ENCODE measurements around the gene TBC1D8. TPM values are rescaled to one million over a fixed set of nuclear protein-coding genes. Genes with fewer than 3 reads are reported as not detected.

The TBC1D8 gene
- total and polyA plus RNA-seq, 2 of the 13 experiments (the other 11 are each of a cell fraction or from before 2014, with no cell fraction given): 45.1 to 95.4 TPM

DNA sequence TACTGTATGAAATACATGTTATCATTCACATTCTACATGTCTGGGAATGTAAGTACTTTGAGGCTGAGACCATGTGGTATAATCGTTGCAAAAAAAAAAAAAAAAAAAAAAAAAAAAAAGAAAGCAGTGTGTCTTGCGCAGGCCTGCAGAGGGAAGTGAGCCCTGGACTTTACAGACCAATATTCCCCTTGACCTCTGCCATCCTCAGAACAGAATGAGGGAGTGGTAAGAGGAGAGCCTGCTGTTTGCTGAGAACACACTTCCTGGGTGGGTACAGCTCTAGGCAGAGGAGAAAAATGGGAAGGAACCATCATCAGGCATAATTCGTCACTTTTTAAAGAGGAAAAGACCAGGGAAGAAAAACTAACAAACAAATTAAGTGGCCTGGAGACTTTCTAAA lies 28.8 kb upstream of the TBC1D8 start:
- Histone ChIP-seq H3K79me2 (ENCODE audit: insufficient read depth, low read length) (no peaks in the 10 kb centered on the region), H4K20me1 (ENCODE audit: insufficient read depth, low read length) (no peaks in the 10 kb centered on the region), H3K9me3 (ENCODE audit: low read length) (no peaks in the 10 kb centered on the region), H3K9ac (ENCODE audit: insufficient read depth, low read depth, low read length) (no peak overlapping the region), H3K4me3 (replicated peaks in 1 of 3; ENCODE audit: insufficient read depth in 1 of 3, low read depth in 2 of 3, low read length in 3 of 3) (no peak overlapping the region), H3K27me3 (ENCODE audit: control insufficient read depth in 1 of 2, insufficient read depth in 2 of 2, low read length in 2 of 2) (no peaks in the 10 kb centered on the region), H2AFZ (ENCODE audit: low read length) (no peak overlapping the region), H3K4me2 (ENCODE audit: low read depth, low read length) (no peak overlapping the region), H3K27ac (ENCODE audit: extremely low read length, insufficient read depth, low read length) (no peak overlapping the region), H3K36me3 (replicated peaks in 1 of 2; ENCODE audit: control insufficient read depth in 1 of 2, insufficient read depth in 2 of 2, low read length in 2 of 2) (no peaks in the 10 kb centered on the region), H3K4me1 (ENCODE audit: insufficient read depth, low read length) (peaks cover 31% of the 10 kb centered on the region)
- CTCF ChIA-PET (ENCODE audit: low intra/inter-chr PET ratio, low total read pairs): no interaction called here
- FAIRE-seq (no peak), ATAC-seq (peak; percentile 37), DNase-seq (ENCODE audit: low spot score) (no peak)
- no TSS peak for BruUV-seq (replicated peaks)
- TF ChIP-seq NR2F1 (CRISPR knock-in tag; IDR thresholded peaks at IDR 0.05) (peak in 1 of 2 experiments; percentile 51; a peak in 1 of 4 replicates), ZNF44 (CRISPR knock-in tag; IDR thresholded peaks at IDR 0.05) (no peak)
- 29% methylated on average over 3 of the region's 3 CpGs for WGBS (ENCODE audit: low lambda C conversion rate)
- POLR2A ChIA-PET: interaction anchor here (1.0 kb wide), 1 partner anchor 178 kb away, joined by 3 read pairs; the partner anchor contains the start of gene RPL31
- intact Hi-C loops (cut with micrococcal nuclease; ENCODE audit: unreplicated experiment) (no loop called here), in situ Hi-C loops (cut with HindIII; ENCODE audit: extremely low pct_ligation_motif_present, low pct_unique_long_range_greater_than_20kb) (no loop called here)

DNA sequence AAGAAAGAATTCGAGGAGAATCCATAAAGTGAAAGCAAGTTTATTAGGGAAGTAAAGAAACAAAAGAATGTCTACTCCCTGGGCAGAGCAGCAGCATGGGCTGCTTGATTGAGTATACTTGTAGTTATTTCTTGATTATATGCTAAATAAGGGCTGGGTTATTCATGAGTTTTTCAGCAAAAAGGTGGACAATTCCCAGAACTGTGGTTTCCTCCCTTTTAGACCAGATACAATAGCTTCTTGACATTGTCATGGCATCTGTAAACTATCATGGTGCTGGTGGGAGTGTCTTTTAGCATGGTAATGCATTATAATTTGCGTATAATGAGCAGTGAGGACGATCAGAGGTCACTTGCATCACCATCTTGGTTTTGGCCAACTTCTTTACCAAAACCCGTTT lies 25.6 kb upstream of the TBC1D8 start:
- H3K27me3 ChIP-seq (ENCODE audit: control insufficient read depth in 1 of 2, insufficient read depth in 2 of 2, low read length in 2 of 2): no peaks in the 10 kb centered on the region
- no peak for FAIRE-seq

More for the DNA sequence above, 25.6 kb upstream of the TBC1D8 start:
- no peak overlapping the region for H2AFZ ChIP-seq (ENCODE audit: low read length)
- ChIA-PET CTCF (ENCODE audit: low intra/inter-chr PET ratio, low total read pairs) (no interaction called here), POLR2A (no interaction called here)
- 27% methylated on average over 4 of the region's 4 CpGs for WGBS (ENCODE audit: low lambda C conversion rate)
- H3K9ac ChIP-seq (ENCODE audit: insufficient read depth, low read depth, low read length): no peak overlapping the region
- H3K4me3 ChIP-seq (replicated peaks in 1 of 3; ENCODE audit: insufficient read depth in 1 of 3, low read depth in 2 of 3, low read length in 3 of 3): peak overlapping the region in 1 of 3 experiments; percentile 35; a peak in 3 of 6 replicates
- H3K36me3 ChIP-seq (replicated peaks in 1 of 2; ENCODE audit: control insufficient read depth in 1 of 2, insufficient read depth in 2 of 2, low read length in 2 of 2): no peaks in the 10 kb centered on the region
- no peak for DNase-seq (ENCODE audit: low spot score)
- BruUV-seq (replicated peaks): no TSS peak
- in situ Hi-C loops (cut with HindIII; ENCODE audit: extremely low pct_ligation_motif_present, low pct_unique_long_range_greater_than_20kb): no loop called here
- TF ChIP-seq TMF1 (CRISPR knock-in tag; IDR thresholded peaks at IDR 0.05; ENCODE audit: low read depth) (no peak), ZNF382 (CRISPR knock-in tag; IDR thresholded peaks at IDR 0.05; ENCODE audit: borderline replicate concordance) (no peak), CENPX (CRISPR knock-in tag; IDR thresholded peaks at IDR 0.05) (no peak), PHF21A (CRISPR knock-in tag; IDR thresholded peaks at IDR 0.05) (no peak), ZNF788 (CRISPR knock-in tag; IDR thresholded peaks at IDR 0.05; ENCODE audit: borderline replicate concordance) (no peak), AGO2 (optimal IDR thresholded peaks at IDR 0.05; ENCODE audit: low read depth, low read length) (no peak), ZNF878 (CRISPR knock-in tag; IDR thresholded peaks at IDR 0.05) (no peak), ZBTB7B (CRISPR knock-in tag; IDR thresholded peaks at IDR 0.05) (no peak)
- TF ChIP-seq, protein P1, sequence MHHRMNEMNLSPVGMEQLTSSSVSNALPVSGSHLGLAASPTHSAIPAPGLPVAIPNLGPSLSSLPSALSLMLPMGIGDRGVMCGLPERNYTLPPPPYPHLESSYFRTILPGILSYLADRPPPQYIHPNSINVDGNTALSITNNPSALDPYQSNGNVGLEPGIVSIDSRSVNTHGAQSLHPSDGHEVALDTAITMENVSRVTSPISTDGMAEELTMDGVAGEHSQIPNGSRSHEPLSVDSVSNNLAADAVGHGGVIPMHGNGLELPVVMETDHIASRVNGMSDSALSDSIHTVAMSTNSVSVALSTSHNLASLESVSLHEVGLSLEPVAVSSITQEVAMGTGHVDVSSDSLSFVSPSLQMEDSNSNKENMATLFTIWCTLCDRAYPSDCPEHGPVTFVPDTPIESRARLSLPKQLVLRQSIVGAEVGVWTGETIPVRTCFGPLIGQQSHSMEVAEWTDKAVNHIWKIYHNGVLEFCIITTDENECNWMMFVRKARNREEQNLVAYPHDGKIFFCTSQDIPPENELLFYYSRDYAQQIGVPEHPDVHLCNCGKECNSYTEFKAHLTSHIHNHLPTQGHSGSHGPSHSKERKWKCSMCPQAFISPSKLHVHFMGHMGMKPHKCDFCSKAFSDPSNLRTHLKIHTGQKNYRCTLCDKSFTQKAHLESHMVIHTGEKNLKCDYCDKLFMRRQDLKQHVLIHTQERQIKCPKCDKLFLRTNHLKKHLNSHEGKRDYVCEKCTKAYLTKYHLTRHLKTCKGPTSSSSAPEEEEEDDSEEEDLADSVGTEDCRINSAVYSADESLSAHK (CRISPR knock-in tag; IDR thresholded peaks at IDR 0.05; ENCODE audit: borderline replicate concordance): no peak
- TF ChIP-seq, protein P2, sequence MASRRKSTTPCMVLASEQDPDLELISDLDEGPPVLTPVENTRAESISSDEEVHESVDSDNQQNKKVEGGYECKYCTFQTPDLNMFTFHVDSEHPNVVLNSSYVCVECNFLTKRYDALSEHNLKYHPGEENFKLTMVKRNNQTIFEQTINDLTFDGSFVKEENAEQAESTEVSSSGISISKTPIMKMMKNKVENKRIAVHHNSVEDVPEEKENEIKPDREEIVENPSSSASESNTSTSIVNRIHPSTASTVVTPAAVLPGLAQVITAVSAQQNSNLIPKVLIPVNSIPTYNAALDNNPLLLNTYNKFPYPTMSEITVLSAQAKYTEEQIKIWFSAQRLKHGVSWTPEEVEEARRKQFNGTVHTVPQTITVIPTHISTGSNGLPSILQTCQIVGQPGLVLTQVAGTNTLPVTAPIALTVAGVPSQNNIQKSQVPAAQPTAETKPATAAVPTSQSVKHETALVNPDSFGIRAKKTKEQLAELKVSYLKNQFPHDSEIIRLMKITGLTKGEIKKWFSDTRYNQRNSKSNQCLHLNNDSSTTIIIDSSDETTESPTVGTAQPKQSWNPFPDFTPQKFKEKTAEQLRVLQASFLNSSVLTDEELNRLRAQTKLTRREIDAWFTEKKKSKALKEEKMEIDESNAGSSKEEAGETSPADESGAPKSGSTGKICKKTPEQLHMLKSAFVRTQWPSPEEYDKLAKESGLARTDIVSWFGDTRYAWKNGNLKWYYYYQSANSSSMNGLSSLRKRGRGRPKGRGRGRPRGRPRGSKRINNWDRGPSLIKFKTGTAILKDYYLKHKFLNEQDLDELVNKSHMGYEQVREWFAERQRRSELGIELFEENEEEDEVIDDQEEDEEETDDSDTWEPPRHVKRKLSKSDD (CRISPR knock-in tag; IDR thresholded peaks at IDR 0.05; ENCODE audit: low read depth): no peak
- H3K4me1 ChIP-seq (ENCODE audit: insufficient read depth, low read length): peaks cover 33% of the 10 kb centered on the region
- intact Hi-C loops (cut with micrococcal nuclease; ENCODE audit: unreplicated experiment): no loop called here
- H3K4me2 ChIP-seq (ENCODE audit: low read depth, low read length): peak overlapping the region; percentile 55
- no peak for ATAC-seq
- H3K27ac ChIP-seq (ENCODE audit: extremely low read length, insufficient read depth, low read length): no peak overlapping the region
- peaks cover 10% of the 10 kb centered on the region; the same call in 1 of the 2 replicates for H3K9me3 ChIP-seq (ENCODE audit: low read length)
- H4K20me1 ChIP-seq (ENCODE audit: insufficient read depth, low read length): no peaks in the 10 kb centered on the region
- H3K79me2 ChIP-seq (ENCODE audit: insufficient read depth, low read length): no peaks in the 10 kb centered on the region

Data from HepG2 (cell line).